T-helper 2 cell (primary cell): ENCODE measurements around the gene CPLX1.
"Not testable (repeated sequence)": the region's sequence is repeated elsewhere in the genome, so short reads cannot be mapped to it uniquely, and the experiment has no call there.

ENCODE experiments used
- DNase-seq, 5 experiments: peaks; one replicate each; pipeline versions ENCODE4 v3.0.0 to v3.0.0-alpha.2; 2012 to 2022

The CPLX1 gene

GRCh38 chr4:791252-791897 lies 34.6 kb downstream of the CPLX1 start:
- no peak for DNase-seq

- DNase-seq: no peak
Observed at GRCh38 chr4:790466-790820, 35.5 kb downstream of the CPLX1 start.

DNA sequence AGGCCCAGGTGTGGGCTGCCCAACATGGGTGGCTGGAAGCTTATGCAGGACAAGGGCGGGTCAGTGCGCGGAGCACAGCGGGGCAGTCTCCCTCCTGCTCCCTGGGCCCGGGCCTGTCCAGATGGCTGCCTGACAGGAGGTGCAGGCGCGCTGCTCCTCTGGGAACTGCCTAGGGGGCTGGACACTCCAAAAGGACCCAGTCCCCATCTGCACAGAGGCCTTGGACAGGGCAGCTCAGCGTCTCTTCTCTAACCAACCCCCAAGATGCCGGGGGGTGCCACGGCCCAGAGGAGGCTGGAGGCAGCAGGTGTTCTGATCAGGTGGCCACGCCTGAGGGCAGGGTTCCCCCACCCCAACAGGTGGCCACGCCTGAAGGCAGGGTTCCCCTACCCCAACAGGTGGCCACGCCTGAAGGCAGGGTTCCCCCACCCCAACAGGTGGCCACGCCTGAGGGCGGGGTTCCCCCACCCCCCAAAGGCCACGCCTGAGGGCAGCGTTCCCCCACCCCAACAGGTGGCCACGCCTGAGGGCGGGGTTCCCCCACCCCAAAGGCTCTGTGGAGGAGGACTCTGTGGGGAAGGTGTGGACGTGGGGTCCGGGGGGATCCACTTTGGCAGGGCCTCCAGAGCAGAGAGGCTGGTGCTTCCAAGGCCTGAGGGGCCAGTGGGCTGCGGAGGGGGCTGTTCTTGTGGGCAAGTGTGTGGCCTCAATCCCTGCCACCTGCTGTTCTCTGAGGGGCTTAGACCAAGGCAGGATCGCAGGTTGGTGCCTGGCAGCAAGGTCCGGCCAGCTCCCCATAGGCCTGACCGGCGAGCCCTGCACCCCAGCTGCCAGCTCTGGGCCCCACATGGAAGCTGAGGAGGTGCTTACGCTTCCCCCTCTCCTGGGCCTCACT lies 36.1 kb downstream of the CPLX1 start:
- DNase-seq: no peak

DNA sequence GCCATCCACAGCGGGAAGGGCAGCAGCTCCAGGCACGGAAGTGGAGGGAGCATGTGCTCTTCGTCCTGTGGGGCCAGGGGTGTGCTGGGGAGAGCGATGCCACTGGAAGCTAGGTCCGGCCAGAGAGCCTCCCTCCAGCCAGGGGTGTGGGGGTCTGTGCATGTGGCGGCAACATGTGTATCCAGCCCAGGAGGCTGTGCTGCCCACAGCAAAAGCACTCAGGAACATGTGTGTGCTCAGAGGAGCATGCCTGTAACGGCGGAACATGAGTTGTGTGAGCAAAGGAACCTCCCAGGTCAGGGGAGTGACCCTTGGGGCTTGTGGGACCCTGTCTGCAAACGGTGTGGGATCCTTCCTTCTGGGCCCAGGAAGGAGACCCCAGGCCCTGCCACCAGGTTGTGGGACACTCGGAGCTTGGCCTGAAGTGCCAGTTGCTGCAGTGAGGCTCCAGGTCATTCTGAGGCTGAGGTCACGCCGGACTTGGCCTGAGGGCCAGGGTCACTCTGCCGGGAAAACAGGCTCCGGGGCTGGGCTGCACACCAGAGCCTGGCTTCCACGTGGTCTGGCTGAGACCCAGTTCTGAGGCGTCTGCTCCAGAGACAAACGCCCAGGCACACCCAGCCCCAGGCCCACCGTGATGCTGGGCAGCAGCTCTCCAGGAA lies 37.2 kb downstream of the CPLX1 start:
- no peak for DNase-seq

GRCh38 chr4:788006-788635 lies 37.8 kb downstream of the CPLX1 start:
- DNase-seq: no peak

GRCh38 chr4:787561-787981 lies 38.4 kb downstream of the CPLX1 start:
- no peak for DNase-seq

DNA sequence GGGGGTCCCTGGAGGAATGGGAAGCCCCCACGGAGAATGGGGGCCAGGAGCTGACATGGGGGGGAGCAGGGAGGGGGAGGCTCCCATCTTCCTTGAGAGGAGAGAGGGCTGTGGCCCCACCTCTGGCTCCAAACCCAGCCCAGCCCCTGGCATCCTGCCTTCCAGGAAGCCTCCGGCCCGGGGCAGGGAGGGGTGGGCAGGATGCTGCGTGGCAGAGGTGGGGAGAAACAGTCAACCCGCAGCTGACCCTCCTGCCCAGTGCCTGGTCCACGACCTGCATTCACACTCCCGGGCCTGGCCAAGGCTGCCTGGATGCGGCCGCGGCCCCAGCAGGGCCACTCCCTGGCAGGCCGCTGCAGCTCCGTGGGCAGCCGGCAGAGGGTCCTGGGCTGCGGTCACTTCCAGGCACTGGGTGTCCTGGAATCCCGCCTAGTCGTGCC lies 39.0 kb downstream of the CPLX1 start:
- DNase-seq: no peak

GRCh38 chr4:786074-786741 lies 39.7 kb downstream of the CPLX1 start:
- no peak for DNase-seq

- no peak for DNase-seq
Observed at GRCh38 chr4:785332-786073, 40.4 kb downstream of the CPLX1 start.

DNA sequence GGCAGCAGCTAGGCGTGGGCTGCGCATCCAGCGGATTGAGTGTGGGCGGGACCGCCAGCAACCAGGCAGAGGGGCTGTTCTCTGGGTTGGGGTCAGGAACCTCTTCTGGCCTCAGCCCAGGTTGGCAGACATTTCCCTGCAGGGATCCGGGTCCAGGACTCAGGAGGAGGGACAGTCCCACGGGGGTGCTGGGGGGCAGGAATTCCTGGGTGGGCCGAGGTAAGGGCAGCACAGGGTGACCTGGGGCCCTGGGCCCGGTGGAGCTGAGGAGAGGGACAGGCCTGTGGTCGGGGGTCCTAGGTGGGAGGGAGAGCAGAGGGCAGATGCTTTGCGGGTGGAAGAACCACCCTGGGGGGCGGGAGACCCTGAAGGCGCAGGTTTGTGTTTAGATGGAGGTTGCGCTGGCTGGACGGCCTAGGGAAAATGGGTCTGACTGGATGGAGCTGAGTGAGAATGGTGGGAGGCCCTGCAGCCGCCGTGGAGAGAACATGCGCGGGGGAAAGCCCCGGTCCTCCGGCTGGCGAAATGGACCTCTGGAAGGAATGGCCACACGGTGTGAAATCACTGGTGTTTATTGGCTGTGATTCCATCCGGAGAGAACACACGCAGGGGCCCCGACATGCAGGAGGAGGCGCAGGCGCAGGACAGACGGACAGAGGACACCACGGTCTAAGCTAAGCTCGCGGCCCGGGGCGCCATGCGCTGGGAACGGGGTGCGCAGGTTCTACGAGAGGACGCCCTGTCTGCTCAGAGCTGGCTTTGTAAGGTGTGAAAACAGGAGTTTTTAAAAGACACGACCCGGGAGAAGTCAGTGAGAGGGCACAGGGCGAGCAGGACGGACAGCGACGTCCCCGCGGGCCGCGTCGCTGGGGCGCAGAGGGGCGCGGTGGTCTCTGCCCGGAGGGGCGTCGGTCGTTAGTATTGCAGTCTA lies 41.3 kb downstream of the CPLX1 start:
- no peak for DNase-seq

GRCh38 chr4:781493-782216 lies 44.3 kb downstream of the CPLX1 start:
- peak; percentile 98 to 100 (median 99) for DNase-seq

GRCh38 chr4:780716-781492 lies 45.0 kb downstream of the CPLX1 start:
- DNase-seq: peak in 1 of 5 experiments; percentile 14

- not testable (repeated sequence) for DNase-seq
Observed at GRCh38 chr4:780255-780654, 45.7 kb downstream of the CPLX1 start.

DNA sequence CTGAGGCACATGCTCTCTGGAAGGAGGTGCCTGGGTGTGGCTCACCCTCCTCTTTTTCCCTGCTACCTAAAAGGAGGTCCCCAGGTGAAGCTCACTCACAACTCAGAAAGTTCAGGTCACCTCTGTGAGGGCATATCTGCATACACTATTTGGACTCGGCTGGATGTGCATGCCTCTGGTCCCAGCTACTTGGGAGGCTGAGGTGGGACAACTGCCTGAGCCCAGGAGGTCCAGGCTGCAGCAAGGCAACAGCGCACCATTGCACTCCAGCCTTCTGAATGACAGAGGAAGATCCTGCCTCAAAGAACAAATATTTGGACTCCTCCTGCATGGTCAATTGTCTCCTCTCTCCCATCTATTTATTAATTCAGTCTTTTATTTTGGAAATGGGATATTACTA lies 46.4 kb downstream of the CPLX1 start:
- no peak for DNase-seq

DNA sequence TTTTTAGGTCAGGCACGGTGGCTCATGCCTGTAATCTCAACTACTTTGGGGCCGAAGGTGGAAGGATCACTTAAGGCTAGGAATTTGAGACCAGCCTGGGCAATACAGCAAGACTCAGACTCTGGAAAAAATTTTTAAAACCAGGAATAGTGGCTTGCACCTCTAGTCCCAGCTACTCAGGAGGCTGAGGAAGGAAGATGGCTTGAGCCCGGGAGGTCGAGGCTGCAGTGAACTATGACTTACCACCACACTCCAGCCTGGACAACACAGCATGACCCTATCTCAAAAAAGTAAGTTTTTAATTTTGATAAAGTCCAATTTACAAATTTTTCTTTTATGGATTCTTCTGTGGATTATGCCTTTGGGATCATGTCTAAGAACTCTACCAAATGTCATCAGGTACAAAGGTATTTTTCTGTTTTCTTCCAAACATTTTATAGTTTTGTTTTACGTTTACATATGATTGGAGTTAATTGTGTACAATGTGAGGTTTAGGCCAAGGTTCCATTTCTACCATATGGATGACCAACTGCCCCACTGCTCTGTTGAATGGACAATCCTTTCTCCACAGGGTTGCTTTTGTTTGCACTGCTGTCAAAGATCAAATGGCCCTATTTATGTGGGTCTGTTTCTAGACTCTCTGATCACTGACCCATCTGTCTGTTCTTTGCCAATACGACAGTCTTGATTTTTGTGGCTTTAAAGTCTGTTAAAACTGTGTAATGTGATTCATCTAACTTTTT lies 48.2 kb downstream of the CPLX1 start:
- no peak for DNase-seq

GRCh38 chr4:776743-777441 lies 49.0 kb downstream of the CPLX1 start:
- DNase-seq: no peak

GRCh38 chr4:775485-775884 lies 50.4 kb downstream of the CPLX1 start:
- not testable (repeated sequence) for DNase-seq
